ENCODE data around the gene CASKIN2.
A peak's percentile ranks its signal among the peaks of the same experiment; 100 is the strongest.

Gene CASKIN2

GRCh38 chr17:75504347-75505151 is 10.8 kb downstream of the CASKIN2 start:
- peak; percentile 3 for DNase-seq

GRCh38 chr17:75503976-75504346 is 11.4 kb downstream of the CASKIN2 start:
- DNase-seq: no peak

GRCh38 chr17:75503337-75503950 is 11.9 kb downstream of the CASKIN2 start:
- no peak for DNase-seq

GRCh38 chr17:75502721-75503329 is 12.5 kb downstream of the CASKIN2 start:
- no peak for DNase-seq

GRCh38 chr17:75502072-75502720 is 13.1 kb downstream of the CASKIN2 start:
- no peak for DNase-seq

- no peak for DNase-seq
These were observed 13.8 kb downstream of the CASKIN2 start for GRCh38 chr17:75501378-75502071.

- DNase-seq: no peak
These were observed 14.7 kb downstream of the CASKIN2 start for GRCh38 chr17:75500419-75501216.

- no peak for DNase-seq
These were observed 15.9 kb downstream of the CASKIN2 start for GRCh38 chr17:75499313-75500022.

- no peak for DNase-seq
These were observed 16.6 kb downstream of the CASKIN2 start for GRCh38 chr17:75498726-75499213.

- DNase-seq: no peak
These were observed 17.2 kb downstream of the CASKIN2 start for GRCh38 chr17:75498039-75498725.

GRCh38 chr17:75496005-75496404 is 19.3 kb downstream of the CASKIN2 start:
- DNase-seq: no peak

- no peak for DNase-seq
These were observed 20.9 kb downstream of the CASKIN2 start for GRCh38 chr17:75494326-75494877.

- no peak for DNase-seq
These were observed 21.7 kb downstream of the CASKIN2 start for GRCh38 chr17:75493476-75494129.

- DNase-seq: no peak
These were observed 22.7 kb downstream of the CASKIN2 start for GRCh38 chr17:75492555-75493168.

GRCh38 chr17:75491680-75492079 is 23.7 kb downstream of the CASKIN2 start:
- no peak for DNase-seq

- DNase-seq: no peak
These were observed 24.2 kb downstream of the CASKIN2 start for GRCh38 chr17:75490953-75491649.

- DNase-seq: no peak
These were observed 25.1 kb downstream of the CASKIN2 start for GRCh38 chr17:75490173-75490743.

GRCh38 chr17:75489511-75489955 is 25.8 kb downstream of the CASKIN2 start:
- no peak for DNase-seq

Data from GF-D8 (cell line).